ENCODE results near the gene LITAFD. TPM values are rescaled to one million over a fixed set of nuclear protein-coding genes. Genes with fewer than 3 reads are reported as not detected.

LITAFD gene
- total RNA-seq, 1 donor from 2014 or later, result not detected

GRCh38 chr16:8903004-8903403, 20.9 kb downstream of the LITAFD start:
- Mint-ChIP-seq H3K36me3 (ENCODE audit: low read depth) (peaks cover 96% of the 10 kb centered on the region), H3K4me1 (no peaks in the 10 kb centered on the region), H3K9me3 (no peaks in the 10 kb centered on the region), H3K27ac (no peak overlapping the region), H3K27me3 (no peaks in the 10 kb centered on the region), H3K4me3 (no peak overlapping the region)
- DNase-seq (no peak), ATAC-seq (ENCODE audit: low read depth) (no peak)
- ChIA-PET CTCF (interaction anchor here (0.8 kb wide), 1 partner anchor 11 kb away, joined by 3 read pairs; no protein-coding TSS in a partner anchor), POLR2A (no interaction called here)
- TF ChIP-seq CTCF (IDR thresholded peaks at IDR 0.05), result no peak
- intact Hi-C loops (cut with micrococcal nuclease), result no loop called here

- intact Hi-C loops (cut with micrococcal nuclease), result no loop called here
- Mint-ChIP-seq H3K27ac (no peak overlapping the region), H3K36me3 (ENCODE audit: low read depth) (peaks cover 96% of the 10 kb centered on the region)
Measured at GRCh38 chr16:8904018-8904430, 21.9 kb downstream of the LITAFD start.

GRCh38 chr16:8905168-8905762, 23.1 kb downstream of the LITAFD start:
- ChIA-PET CTCF (interaction anchor here (1.0 to 1.2 kb wide), 3 partner anchors 11 to 231 kb away, joined by 3 to 4 read pairs (median 3); no protein-coding TSS in a partner anchor), POLR2A (no interaction called here)
- intact Hi-C loops (cut with micrococcal nuclease), result loop anchor here (1.0 kb wide), 3 partner anchors 103 to 229 kb away; no protein-coding TSS in a partner anchor
- DNase-seq (no peak), ATAC-seq (ENCODE audit: low read depth) (peak; percentile 68)
- Mint-ChIP-seq H3K9me3 (no peaks in the 10 kb centered on the region), H3K4me1 (no peaks in the 10 kb centered on the region), H3K4me3 (no peak overlapping the region), H3K27ac (no peak overlapping the region), H3K36me3 (ENCODE audit: low read depth) (peaks cover 95% of the 10 kb centered on the region), H3K27me3 (no peaks in the 10 kb centered on the region)
- no peak for TF ChIP-seq CTCF (IDR thresholded peaks at IDR 0.05)

More at GRCh38 chr16:8904018-8904430, 21.9 kb downstream of the LITAFD start:
- DNase-seq (no peak), ATAC-seq (ENCODE audit: low read depth) (no peak)
- no peaks in the 10 kb centered on the region for H3K27me3 Mint-ChIP-seq
- no peaks in the 10 kb centered on the region for H3K9me3 Mint-ChIP-seq
- ChIA-PET POLR2A (no interaction called here), CTCF (interaction anchor here (1.3 kb wide), 1 partner anchor 105 kb away, joined by 7 read pairs; no protein-coding TSS in a partner anchor)
- no peaks in the 10 kb centered on the region for H3K4me1 Mint-ChIP-seq
- TF ChIP-seq CTCF (IDR thresholded peaks at IDR 0.05), result no peak
- H3K4me3 Mint-ChIP-seq, result no peak overlapping the region

- Mint-ChIP-seq H3K36me3 (ENCODE audit: low read depth) (peaks cover 95% of the 10 kb centered on the region), H3K27ac (no peak overlapping the region), H3K27me3 (no peaks in the 10 kb centered on the region), H3K4me3 (no peak overlapping the region), H3K9me3 (no peaks in the 10 kb centered on the region), H3K4me1 (peaks cover under 1% of the 10 kb centered on the region)
- ChIA-PET CTCF (interaction anchor here (1.0 to 1.2 kb wide), 4 partner anchors 12 to 230 kb away, joined by 3 to 4 read pairs (median 3); no protein-coding TSS in a partner anchor), POLR2A (no interaction called here)
- DNase-seq (no peak), ATAC-seq (ENCODE audit: low read depth) (no peak)
- intact Hi-C loops (cut with micrococcal nuclease), result loop anchor here (1.0 kb wide), 3 partner anchors 102 to 228 kb away; no protein-coding TSS in a partner anchor
- TF ChIP-seq CTCF (IDR thresholded peaks at IDR 0.05), result no peak
Measured at GRCh38 chr16:8905795-8906591, 23.8 kb downstream of the LITAFD start.

- CTCF ChIA-PET, result interaction anchor here (1.3 kb wide), 1 partner anchor 102 kb away, joined by 6 read pairs; no protein-coding TSS in a partner anchor
- no peaks in the 10 kb centered on the region for H3K27me3 Mint-ChIP-seq
- peaks cover 95% of the 10 kb centered on the region for H3K36me3 Mint-ChIP-seq (ENCODE audit: low read depth)
Measured at GRCh38 chr16:8907096-8907495, 24.9 kb downstream of the LITAFD start.

More at GRCh38 chr16:8907096-8907495, 24.9 kb downstream of the LITAFD start:
- Mint-ChIP-seq H3K9me3 (no peaks in the 10 kb centered on the region), H3K4me3 (no peak overlapping the region), H3K27ac (no peak overlapping the region), H3K4me1 (peaks cover 2% of the 10 kb centered on the region)
- ATAC-seq (ENCODE audit: low read depth) (no peak), DNase-seq (no peak)
- intact Hi-C loops (cut with micrococcal nuclease), result no loop called here
- no peak for TF ChIP-seq CTCF (IDR thresholded peaks at IDR 0.05)
- POLR2A ChIA-PET, result no interaction called here
